Measurements from ENCODE around the gene DLST.

DLST gene

DNA sequence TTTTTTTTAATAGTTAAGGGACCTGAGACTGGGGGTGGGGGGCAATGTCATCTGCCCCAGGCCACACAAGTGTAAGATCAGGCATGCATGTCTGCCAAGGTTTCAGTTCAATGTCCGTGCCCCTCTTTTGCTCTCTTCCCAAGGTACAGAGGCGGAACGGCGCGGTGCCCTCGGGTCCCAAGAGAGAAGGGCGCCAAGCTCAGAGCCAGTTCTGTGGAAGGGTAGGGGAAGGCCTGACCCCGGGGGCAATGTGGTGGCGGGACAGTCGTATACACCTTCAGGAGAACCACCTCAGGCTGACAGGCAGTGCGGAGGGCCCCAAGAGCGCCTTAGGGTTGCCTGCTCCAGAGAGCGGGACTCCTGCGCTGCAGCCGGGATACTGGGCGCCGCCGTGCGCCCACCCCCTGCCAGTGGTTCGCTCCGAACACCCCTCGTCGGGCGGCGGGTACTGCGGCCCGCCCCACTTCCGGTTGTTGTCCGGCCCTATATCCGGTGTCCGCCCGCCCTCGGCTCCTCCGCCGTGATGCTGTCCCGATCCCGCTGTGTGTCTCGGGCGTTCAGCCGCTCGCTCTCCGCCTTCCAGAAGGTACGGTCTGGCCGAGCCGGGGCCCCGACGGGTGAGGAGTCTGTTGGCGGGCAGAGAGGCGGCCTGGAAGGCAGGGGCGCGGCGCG, at the start of gene DLST:
Gene DLST (plus strand): TSS at position 486 of the 672 bp plus-strand sequence. CDS start 38 bp downstream, at position 524.
- peak; percentile 60 to 69 for DNase-seq (ENCODE audit: low read depth in 2 of 2, low spot score in 1 of 2)

DNA sequence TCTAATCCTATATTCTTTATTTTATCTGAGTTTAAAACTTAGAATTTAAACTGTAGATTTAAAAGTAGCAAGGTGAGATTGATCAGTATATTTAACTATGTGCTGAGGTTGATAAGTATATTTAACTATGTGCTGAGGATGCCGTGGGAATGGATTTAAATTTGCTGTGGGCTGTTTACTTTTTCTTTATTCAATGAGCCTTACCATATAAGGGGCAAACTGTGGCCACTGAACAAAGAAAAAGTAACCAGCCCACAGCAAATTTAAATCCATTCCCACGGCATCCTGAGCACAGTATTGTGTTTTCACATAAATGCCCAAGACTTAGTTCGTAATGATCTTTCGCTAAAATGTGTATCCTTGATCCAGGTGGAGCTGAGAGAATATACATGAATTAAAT, 48.9 kb upstream of the DLST start:
- no peak for DNase-seq (ENCODE audit: low read depth in 2 of 2, low spot score in 1 of 2)

DNA sequence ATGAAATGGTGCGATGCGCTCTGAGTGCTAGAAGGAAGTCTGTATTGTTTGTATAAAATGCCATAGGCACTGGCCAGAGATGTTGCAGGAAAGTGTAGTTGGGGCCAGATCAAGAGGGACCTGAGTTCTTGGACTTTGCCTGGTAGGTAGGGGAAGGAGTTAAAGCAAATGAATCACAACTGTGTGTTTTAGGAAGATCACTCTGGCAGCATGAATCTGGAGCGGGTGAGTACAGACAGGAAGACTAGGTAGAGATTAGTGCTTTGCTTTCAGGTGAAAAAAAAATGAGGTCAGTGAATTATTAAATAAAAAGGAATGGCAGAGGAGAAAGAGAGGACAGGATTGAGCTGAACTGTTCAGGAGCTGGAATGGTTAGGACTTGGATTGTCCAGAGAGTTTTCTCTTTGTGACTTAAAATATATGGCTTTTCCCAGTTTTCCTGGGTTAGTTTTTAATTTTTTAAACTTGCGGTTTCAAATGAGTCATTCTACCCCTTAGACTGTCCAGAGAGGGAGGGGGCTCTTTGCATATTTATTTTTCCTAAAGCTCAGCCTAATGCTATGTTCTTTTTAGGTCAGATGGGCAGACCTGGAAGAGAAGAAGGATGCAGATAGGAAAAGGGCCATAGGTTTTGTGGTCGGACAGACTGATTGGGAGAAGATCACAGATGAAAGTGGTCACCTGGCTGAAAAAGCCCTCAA, 46.9 kb upstream of the DLST start:
- no peak for DNase-seq (ENCODE audit: low read depth in 2 of 2, low spot score in 1 of 2)

DNA sequence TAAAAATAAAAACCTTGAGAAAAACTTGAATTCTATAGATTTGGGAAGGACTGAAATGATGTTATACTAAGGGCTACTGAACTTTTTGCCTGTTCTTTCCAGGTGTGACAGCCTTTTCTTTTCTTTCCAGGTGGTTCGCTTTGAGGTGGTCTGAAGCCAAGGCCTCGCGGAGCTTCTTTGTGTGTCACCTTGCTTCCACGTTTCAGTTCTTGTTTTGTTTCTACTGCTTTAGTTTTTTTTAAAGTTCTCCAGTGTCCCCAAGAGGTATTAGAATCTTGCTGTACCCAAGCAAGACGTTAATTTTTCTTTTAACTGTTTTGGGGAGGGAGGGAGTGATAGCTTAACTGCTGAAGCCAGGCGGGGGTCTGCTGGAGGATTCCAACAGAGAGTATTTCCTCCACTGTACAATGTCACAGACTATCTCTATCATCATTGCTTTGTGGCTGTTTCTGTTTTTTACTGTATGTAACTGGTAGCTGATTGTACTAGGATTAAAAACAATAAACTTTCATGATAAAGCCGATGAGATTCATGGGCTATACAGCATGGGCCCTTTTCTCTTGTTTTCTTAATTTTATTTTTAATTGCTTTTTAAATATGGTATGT, 46.0 kb upstream of the DLST start:
- DNase-seq (ENCODE audit: low read depth in 2 of 2, low spot score in 1 of 2): no peak

DNA sequence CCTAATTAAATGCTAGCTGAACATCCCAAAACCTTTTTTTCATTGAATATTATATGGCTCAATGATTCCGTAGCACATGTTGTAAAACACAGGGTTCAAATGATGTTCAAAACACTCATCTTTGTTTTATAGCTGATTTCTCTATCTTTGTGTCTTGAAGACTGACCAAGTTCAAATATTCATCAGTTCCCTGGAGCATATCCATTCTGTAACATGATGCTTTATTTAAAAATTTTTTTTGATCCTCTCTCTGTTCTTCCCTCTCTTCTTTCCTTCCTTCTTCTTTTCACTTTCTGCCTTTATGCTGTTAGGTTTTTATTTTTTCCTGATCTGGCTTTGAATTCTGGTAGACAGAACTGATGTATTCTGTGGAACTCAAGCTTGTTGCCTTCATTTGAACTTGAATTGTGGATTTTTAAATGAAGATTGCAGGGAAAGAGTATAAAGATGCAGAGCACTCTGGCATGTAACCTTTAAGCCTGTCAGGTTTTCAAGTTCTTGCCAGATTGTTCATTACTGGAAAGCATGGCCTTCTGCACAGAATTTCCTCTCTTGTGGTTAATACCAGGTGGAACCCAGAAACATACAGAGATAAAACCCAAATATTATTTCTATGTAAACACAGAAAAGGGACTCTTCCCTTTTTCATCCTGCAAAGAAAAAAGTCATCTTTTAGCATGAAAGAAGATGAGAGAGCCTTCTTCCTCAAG, 45.3 kb upstream of the DLST start:
- no peak for DNase-seq (ENCODE audit: low read depth in 2 of 2, low spot score in 1 of 2)

DNA sequence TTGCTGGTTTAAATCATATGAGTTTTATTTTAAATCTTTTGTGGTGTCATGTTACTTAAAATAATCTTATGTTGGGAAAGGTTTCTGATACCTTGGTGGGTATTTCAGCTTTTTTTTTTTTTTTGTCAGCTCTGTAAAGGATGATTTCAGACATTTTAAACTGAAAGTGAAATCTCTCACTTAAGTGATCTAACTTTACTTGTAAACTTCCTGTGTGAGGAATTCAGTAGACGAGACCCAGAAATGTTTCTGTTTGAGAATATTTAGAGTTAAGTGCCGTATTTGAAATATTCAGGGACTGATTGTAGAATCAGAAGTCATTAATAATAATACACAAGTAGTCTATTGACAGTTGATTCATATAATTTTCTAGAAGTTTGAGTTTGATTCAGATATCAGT, 43.5 kb upstream of the DLST start:
- DNase-seq (ENCODE audit: low read depth in 2 of 2, low spot score in 1 of 2): no peak

DNA sequence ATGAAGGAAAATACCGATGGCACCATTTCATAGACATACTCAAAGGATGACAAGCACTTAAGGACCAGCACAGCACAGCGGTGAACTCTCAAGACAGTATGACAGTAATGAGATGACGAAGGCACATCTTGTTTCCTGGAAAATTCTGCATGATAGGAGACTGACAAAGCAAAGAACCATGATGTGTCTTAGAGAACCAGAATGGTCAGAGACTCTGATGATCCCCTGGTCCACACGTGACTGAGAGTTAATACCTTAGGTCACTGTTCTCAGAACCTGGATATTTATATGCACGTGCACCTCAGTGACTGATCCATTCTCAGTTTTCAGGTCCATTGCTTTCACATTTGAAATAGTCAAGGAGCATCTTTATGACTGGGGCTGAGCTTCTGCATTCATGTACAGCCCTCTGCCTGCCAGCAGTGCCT, 41.1 kb upstream of the DLST start:
- no peak for DNase-seq (ENCODE audit: low read depth in 2 of 2, low spot score in 1 of 2)

DNA sequence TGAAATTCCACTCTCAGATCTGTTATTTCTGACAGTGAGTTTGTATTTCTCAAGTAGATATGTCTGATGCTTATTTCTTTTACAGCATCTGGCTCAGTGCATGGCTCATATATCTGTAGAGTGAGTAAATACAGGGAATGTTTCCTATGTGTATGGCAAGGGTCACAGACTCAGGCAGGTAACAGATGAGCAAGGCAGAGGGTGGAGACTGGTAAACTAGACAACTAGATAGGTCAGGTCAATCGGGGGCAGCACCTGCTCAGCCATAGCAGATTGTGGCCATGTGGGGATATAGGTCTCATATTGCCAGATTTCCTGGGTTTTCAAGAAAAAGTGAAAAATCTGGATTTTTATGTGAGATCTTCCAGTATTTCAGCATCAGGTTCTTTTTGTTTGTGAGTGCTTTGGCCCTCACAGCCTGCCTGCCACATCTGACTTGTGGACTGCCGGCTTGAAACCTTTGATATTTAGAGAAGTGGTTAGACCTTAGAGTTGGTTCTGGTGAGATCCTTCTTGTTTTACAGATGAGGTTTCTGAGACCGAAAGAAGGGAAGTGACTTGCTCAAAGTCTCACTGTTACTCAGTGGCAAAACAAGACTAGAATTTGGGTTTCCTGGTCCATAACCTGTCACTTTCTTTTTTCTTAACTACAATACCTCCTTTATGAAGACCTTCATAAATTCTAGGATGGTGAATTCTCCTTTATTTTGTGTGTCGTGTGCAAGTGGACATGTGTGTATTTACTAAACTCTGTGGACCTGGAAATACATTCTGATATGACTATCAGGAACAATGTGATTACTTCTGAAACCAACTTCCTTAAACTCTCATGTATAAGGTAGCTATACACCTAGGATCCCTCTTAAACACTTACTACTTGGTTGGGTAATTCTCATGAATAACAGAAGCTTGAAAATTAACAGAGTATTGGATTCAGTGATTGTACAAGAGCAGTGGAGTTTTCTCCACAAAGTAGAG, 40.2 kb upstream of the DLST start:
- no peak for DNase-seq (ENCODE audit: low read depth in 2 of 2, low spot score in 1 of 2)

DNA sequence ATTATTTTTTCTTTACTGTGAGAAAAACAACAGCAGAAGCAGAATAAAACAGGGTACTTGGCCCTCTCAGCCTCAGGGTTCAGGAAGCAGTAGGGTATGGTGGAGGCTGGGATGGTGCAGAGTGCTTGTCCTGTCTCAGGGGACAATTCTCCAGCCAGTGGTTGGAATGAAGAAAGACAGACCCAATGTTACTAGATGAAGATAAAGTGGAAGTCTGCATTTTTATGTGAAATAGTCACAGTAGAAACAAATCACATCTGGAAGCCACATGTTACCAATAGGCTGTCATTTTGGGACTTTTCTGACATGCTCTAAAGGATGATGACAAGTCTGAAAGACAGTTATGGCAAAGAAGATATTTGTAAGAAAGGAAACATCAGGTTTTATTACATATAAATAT, 38.1 kb upstream of the DLST start:
- DNase-seq (ENCODE audit: low read depth in 2 of 2, low spot score in 1 of 2): no peak

DNA sequence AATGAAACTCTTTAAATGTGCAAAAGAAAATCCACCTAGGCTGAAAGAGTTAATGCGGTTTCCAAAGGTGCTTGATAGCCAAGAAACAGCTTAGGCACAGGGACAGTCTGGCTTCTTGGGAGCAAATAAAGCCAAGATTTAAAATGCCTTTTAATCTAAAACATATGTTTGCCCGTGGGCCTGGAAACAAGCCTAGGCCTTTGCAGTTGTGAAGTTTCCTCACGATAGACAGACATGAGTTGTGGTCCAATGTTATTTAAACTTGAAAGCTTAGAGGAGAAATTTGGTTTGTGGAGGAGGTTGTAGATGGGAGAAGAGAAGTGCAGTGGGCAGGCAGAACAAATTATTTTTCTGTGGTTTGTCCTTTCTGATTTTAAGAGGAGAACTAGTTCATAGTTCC, 35.5 kb upstream of the DLST start:
- DNase-seq (ENCODE audit: low read depth in 2 of 2, low spot score in 1 of 2): no peak

DNA sequence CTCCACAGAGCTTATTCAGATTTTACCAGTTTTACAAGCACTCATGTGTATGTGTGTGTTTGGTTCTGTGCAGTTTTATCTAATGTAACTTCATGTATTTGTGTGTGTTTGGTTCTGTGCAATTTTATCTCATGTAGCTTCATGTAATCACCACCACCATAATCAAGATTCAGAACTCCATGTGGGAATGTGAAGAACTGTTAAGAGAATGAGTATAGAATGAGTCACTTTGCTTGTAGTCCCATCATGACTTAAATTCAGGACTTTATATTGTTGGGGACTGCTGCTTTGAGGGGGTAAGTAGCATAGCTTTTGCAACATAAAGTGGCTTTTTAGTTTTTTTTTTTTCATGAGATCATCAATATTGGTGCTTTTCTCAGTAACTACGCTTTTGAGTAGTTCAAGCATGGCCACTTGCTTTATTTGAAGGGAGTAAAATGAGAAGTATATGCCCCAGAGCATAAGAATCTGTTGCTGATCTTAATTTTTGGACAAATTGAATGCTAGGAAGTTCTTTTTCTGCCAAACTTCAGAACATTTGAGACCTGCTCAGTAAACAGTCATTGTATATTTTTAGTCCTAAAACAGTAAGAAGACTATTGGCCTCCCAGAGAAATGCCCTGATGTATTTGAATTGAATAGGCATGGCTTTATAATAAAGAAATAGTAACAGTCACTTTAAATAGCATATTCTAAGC, 34.6 kb upstream of the DLST start:
- no peak for DNase-seq (ENCODE audit: low read depth in 2 of 2, low spot score in 1 of 2)

DNA sequence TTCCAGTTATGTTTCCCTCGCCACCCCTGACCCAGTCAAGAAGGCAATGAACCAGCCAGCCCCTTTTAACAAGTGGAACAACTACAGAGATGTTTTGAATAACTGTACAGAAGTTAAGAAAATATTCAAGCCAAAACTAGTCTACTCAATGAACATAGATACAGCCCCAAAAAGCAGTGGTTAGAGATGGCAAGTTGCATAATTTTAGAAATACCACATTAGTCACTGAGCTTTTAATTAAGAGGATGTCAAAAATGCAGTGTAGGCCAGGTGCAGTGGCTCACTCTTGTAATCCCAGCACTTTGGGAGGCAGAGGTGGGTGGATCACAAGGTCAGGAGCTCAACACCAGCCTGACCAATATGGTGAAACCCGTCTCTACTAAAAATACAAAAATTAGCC, 32.9 kb upstream of the DLST start:
- no peak for DNase-seq (ENCODE audit: low read depth in 2 of 2, low spot score in 1 of 2)

DNA sequence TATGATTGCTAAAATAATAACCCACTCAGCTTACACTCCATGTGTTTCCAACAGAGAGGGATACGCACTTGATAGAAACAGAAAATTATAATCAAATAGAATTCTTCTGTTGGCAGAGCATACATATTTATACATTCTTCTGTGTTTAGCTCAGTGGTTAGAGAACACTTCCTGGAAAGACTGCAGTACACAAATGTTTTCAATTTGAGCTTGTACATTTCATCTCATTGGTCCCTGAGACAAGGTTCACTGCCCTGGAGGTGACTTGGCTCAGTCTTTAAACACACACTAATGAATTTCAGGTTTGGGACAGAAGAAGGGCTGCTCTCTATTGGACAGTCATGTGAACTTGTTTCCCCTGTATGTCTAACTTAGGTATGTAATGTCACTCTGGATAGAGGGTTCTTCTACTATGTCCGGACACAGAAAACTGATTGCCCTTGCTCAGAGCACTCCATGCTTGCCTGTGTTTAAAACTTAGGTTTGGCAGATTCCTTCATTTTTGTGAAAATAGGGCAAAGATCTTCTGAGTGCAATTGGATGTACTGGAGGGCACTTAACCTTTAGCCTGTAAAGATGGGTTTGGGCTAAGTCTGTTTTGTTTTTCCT, 28.7 kb upstream of the DLST start:
- DNase-seq (ENCODE audit: low read depth in 2 of 2, low spot score in 1 of 2): no peak

DNA sequence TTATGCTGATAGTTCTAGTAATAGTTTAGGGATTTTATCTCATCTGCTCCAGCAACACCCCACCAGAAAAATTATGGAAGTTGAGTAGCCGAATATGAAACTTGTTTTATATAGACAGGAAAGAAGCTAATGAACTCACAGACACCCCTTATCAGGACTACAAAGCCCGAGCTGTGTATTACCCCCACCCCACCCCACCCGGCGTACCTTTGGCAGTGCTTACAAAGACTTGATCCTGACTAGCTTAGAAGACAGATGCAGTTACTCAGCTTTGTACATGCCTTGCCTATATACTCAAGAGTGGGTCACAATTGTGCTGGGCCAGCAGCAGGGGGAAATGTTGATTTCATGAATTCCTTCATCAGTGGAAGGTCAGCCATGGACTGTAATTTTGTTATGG, 28.1 kb upstream of the DLST start:
- no peak for DNase-seq (ENCODE audit: low read depth in 2 of 2, low spot score in 1 of 2)

DNA sequence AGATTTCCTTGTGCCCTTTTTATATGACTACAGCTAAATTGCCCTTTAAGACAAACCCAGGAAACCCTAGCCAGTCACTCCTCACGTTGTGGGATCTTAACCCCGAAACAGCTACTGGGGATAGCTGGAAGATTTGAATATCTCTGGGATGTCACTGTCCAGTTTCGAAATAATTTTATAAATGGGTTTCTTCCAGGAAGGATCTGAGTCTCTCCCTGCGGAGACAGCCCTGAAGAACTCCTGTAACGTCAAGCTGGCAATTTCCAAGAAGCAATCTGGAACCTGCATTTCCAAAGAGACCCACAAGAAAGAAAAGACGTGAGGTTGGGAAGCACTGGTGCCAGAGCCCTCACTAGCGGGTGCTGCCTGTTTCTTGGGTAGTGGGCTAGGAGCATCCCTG, 26.7 kb upstream of the DLST start:
- no peak for DNase-seq (ENCODE audit: low read depth in 2 of 2, low spot score in 1 of 2)

DNA sequence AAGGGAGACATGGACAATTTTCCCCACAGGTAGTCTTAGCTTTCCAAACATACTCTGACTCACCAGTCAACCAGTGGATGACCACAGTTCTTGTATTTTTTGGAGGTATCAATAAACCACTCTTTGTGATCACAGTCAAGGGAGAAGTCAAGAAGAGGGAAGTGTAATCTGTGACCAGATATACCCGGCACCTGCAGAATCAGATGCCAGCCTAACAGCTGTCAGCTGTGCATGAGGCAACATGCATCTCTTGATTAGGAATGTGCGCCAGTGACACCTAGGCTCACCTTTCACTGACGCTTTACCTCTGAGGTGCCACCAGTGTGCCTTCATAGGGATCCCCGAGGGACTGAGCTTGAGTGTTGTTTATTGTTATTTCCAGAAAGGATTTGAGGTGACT, 25.8 kb upstream of the DLST start:
- no peak for DNase-seq (ENCODE audit: low read depth in 2 of 2, low spot score in 1 of 2)

DNA sequence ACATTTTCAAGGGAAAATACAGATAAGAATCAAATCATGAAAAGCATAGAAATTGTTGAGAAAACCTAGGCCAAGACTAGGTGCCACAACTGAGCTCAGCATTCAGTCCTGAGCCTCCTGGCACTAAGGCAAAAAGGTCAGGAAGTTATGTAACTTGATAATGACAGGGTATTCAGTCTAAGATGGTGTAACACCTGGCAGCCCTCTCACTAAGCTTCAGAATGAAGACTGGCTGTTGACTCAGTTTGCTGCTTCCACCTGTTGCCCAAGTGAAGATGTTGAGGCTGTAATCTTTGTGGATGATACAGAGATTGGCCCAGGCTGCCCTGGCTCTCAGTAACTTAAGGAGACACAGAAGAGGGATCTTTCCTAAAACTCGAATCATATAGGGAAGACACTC, 25.4 kb upstream of the DLST start:
- no peak for DNase-seq (ENCODE audit: low read depth in 2 of 2, low spot score in 1 of 2)

DNA sequence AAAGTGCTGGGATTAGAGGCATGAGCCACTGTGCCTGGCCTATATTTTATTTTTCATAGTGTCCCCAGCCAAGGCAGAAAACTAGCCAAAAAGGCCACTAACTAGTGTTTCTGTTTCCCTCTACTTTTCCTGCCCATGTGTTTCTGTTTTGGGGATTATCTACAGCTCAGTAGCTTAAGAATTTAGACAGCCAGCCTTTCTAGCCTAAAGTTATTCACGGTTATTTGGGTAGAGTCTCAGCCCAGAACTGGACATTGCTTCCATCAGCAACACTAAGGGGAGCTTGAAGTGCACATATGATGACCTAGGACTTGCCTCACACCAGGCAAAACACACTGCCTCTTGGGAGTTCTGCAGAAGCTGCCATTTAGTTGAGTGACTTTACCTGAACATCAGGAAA, 23.7 kb upstream of the DLST start:
- DNase-seq (ENCODE audit: low read depth in 2 of 2, low spot score in 1 of 2): no peak

DNA sequence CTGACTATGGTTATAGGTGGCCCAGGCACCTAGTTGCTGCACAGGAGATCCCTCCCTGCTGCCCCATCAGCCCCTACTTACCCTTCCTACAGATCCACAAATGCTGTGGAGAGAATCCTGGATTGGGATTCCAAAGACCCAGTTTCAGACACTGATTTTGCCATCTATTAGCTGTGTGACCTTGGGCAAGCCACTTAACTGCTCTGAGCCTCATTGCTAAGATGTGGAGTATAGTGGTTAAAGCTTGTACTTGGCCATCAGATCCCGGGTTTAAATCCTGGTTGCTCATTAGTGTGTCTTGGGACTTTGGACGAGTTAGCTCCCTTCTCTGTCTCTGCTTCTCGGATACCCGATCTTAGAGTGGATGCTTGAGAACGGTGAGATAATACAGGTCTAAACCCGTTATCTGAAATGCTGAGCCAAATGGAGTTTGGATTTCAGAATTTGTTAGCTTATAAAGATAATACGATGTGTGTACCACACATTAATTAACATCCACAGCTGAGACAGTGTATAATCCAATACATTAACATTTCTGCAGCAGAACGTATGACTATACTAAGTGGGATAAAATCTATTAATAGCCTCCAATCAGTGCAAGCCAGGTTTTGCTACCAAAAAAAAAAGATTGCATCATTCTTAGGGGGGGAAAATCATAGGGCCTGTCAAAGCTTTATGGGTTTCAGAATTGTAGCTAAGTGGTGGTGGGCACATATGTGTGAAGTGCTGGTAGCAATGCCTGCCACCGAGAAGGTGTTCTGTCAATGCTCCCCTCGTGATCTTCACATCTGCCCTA, 21.8 kb upstream of the DLST start:
- no peak for DNase-seq (ENCODE audit: low read depth in 2 of 2, low spot score in 1 of 2)

All from stimulated activated CD8-positive, alpha-beta memory T cell treated with anti-CD3 and anti-CD28 coated beads, Interleukin-4, amount 100 ng/mL, for 1 hour (primary cell).